Gastrocnemius medialis (tissue), 4 donors: ENCODE data around the gene CCDC68.

Experiments
- POLR2A ChIP-seq, 2 donors: fragments of 450-650 bp; IDR thresholded peaks; one replicate each; pipeline ENCODE4 v1.6.1; 2017; ENCODE audit warnings: antibody characterized with exemption in 2 of 2, mild to moderate bottlenecking in 2 of 2, moderate library complexity in 2 of 2
- TF ChIP-seq, protein P1 (sequence below), 5 experiments: fragments of 450-650 bp in 3 of 5; fragments of 200-600 bp in 2 of 5; sonication (generic) in 2 of 5; IDR thresholded peaks in 4 of 5; conservative IDR thresholded peaks in 1 of 5; 1 replicate in 4 of 5; 2 replicates in 1 of 5; pipeline ENCODE4 v1.5.1; 2016 to 2019; ENCODE audit warnings: antibody characterized with exemption in 5 of 5, mild to moderate bottlenecking in 3 of 5, moderate library complexity in 3 of 5

GRCh38 chr18:54928236-54928635, 31.0 kb downstream of the CCDC68 start:
- TF ChIP-seq, protein P1, sequence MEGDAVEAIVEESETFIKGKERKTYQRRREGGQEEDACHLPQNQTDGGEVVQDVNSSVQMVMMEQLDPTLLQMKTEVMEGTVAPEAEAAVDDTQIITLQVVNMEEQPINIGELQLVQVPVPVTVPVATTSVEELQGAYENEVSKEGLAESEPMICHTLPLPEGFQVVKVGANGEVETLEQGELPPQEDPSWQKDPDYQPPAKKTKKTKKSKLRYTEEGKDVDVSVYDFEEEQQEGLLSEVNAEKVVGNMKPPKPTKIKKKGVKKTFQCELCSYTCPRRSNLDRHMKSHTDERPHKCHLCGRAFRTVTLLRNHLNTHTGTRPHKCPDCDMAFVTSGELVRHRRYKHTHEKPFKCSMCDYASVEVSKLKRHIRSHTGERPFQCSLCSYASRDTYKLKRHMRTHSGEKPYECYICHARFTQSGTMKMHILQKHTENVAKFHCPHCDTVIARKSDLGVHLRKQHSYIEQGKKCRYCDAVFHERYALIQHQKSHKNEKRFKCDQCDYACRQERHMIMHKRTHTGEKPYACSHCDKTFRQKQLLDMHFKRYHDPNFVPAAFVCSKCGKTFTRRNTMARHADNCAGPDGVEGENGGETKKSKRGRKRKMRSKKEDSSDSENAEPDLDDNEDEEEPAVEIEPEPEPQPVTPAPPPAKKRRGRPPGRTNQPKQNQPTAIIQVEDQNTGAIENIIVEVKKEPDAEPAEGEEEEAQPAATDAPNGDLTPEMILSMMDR (IDR thresholded peaks at IDR 0.05 in 4 of 5, conservative IDR thresholded peaks at IDR 0.05 in 1 of 5) = no peak
- no peak for TF ChIP-seq POLR2A (IDR thresholded peaks at IDR 0.05)
